ENCODE measurements around the gene DOCK3.

DNA sequence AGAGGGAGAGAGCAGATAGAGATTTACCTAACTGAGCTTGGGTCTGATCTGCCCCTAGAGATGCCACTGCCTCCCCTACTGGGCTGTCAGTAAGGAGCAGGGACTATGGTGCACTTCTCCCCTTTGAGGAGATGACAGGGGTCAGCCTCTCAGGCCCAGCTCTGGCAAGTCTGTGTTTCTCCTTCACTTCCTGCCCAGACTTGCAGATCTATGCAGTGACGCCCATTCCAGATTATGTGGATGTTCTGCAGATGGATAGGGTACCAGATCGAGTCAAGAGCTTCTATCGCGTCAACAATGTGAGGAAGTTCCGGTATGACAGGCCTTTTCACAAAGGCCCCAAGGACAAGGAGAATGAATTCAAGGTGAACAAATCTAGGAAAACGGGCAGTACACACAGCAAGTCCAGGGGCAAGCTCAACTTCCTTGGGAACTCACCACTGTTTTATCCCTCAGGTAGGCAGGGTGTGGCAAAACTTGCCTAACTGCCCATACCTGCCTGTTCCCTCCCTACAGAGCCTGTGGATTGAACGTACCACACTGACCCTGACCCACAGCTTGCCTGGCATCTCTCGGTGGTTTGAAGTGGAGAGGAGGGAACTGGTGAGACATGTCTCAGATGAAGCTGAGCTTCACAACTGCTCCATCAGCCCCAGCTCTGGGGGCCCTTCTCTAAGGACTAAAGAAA, 681.3 kb downstream of the DOCK3 start:
- TF ChIP-seq, protein P1, sequence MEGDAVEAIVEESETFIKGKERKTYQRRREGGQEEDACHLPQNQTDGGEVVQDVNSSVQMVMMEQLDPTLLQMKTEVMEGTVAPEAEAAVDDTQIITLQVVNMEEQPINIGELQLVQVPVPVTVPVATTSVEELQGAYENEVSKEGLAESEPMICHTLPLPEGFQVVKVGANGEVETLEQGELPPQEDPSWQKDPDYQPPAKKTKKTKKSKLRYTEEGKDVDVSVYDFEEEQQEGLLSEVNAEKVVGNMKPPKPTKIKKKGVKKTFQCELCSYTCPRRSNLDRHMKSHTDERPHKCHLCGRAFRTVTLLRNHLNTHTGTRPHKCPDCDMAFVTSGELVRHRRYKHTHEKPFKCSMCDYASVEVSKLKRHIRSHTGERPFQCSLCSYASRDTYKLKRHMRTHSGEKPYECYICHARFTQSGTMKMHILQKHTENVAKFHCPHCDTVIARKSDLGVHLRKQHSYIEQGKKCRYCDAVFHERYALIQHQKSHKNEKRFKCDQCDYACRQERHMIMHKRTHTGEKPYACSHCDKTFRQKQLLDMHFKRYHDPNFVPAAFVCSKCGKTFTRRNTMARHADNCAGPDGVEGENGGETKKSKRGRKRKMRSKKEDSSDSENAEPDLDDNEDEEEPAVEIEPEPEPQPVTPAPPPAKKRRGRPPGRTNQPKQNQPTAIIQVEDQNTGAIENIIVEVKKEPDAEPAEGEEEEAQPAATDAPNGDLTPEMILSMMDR (IDR thresholded peaks at IDR 0.05): no peak
- TF ChIP-seq KAT7 (CRISPR knock-in tag; IDR thresholded peaks at IDR 0.05; ENCODE audit: borderline replicate concordance) (no peak), MAX (CRISPR knock-in tag; IDR thresholded peaks at IDR 0.05) (no peak)
- TF ChIP-seq, protein P2, sequence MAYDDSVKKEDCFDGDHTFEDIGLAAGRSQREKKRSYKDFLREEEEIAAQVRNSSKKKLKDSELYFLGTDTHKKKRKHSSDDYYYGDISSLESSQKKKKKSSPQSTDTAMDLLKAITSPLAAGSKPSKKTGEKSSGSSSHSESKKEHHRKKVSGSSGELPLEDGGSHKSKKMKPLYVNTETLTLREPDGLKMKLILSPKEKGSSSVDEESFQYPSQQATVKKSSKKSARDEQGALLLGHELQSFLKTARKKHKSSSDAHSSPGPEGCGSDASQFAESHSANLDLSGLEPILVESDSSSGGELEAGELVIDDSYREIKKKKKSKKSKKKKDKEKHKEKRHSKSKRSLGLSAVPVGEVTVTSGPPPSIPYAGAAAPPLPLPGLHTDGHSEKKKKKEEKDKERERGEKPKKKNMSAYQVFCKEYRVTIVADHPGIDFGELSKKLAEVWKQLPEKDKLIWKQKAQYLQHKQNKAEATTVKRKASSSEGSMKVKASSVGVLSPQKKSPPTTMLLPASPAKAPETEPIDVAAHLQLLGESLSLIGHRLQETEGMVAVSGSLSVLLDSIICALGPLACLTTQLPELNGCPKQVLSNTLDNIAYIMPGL (CRISPR knock-in tag; IDR thresholded peaks at IDR 0.05): no peak

All from WTC11 (cell line).